A673 (cell line): ENCODE measurements around the gene GPC6.

ENCODE experiments used
- CTCF ChIP-seq: fragments of 300-800, 200-600 bp; sonication (generic); conservative IDR thresholded peaks from 2 replicates; pipeline ENCODE4 v1.5.1; 2017; ENCODE audit warnings: low read depth, mild to moderate bottlenecking, antibody characterized with exemption, low read length, moderate library complexity, mixed read lengths
- EZH2 ChIP-seq: fragments of 200-600 bp; sonication (generic); IDR thresholded peaks from 2 replicates; pipeline ENCODE4 v1.6.1; 2017; ENCODE audit warnings: borderline replicate concordance, low read depth, mild to moderate bottlenecking, mixed read lengths, antibody characterized with exemption, low read length; ENCODE audit not compliant: poor library complexity, severe bottlenecking

GRCh38 chr13:94305463-94305862 lies 1078.9 kb downstream of the GPC6 start:
- TF ChIP-seq CTCF: no peak
- TF ChIP-seq EZH2: no peak
